Measurements from ENCODE around the gene AUTS2. TPM values are rescaled to one million over a fixed set of nuclear protein-coding genes. Genes with fewer than 3 reads are reported as not detected.

The AUTS2 gene
- total RNA-seq, 1 donor from 2014 or later = 125 TPM

DNA sequence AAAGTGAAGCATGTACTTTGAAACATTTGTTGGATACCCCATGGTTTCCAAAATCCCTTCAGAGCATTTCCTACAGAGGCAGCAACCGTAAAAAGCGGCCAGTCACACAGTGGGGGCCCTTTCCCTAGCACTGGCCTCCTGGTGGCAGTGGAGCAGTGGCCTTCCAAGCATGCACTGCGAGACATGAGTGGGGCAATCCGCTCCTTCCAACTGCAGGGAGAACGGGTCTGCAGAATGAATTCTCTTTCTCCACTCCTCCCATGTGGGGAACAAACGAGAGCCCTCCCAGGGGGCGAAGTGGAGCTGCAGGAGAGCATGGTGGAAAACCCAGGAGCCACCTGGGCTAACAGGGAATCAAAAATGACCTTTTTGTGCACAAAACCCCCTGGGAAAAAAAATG is 990.7 kb downstream of the AUTS2 start:
- Mint-ChIP-seq H3K9me3 (ENCODE audit: low read depth) (no peaks in the 10 kb centered on the region), H3K27ac (no peak overlapping the region), H3K4me1 (ENCODE audit: low read depth) (peaks cover 8% of the 10 kb centered on the region), H3K27me3 (peaks cover 33% of the 10 kb centered on the region), H3K4me3 (ENCODE audit: low read depth) (no peak overlapping the region), H3K36me3 (ENCODE audit: insufficient read depth) (no peaks in the 10 kb centered on the region)
- TF ChIP-seq, protein P1, sequence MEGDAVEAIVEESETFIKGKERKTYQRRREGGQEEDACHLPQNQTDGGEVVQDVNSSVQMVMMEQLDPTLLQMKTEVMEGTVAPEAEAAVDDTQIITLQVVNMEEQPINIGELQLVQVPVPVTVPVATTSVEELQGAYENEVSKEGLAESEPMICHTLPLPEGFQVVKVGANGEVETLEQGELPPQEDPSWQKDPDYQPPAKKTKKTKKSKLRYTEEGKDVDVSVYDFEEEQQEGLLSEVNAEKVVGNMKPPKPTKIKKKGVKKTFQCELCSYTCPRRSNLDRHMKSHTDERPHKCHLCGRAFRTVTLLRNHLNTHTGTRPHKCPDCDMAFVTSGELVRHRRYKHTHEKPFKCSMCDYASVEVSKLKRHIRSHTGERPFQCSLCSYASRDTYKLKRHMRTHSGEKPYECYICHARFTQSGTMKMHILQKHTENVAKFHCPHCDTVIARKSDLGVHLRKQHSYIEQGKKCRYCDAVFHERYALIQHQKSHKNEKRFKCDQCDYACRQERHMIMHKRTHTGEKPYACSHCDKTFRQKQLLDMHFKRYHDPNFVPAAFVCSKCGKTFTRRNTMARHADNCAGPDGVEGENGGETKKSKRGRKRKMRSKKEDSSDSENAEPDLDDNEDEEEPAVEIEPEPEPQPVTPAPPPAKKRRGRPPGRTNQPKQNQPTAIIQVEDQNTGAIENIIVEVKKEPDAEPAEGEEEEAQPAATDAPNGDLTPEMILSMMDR (IDR thresholded peaks at IDR 0.05; ENCODE audit: unreplicated experiment) = no peak
- DNase-seq (ENCODE audit: low spot score, unreplicated experiment) = no peak

DNA sequence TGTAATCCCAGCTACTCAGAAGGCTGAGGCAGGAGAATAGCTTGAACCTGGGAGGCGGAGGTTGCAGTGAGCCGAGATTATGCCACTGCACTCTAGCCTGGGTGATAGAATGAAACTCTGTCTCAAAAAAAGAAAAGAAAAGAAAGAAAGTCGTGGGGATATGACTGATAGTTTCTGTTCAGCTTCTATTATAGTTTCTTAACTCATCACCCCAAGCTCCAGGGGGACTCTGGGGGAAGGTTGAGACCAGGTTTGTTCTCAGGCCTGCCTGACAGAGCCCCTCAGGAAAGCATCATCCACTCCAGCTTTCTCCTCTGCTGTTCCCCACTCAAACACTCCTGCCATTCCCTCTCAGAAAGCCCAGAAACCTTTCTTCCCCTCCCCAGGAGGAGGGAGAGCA is 991.3 kb downstream of the AUTS2 start:
- Mint-ChIP-seq H3K36me3 (ENCODE audit: insufficient read depth) (no peaks in the 10 kb centered on the region), H3K4me1 (ENCODE audit: low read depth) (peaks cover 4% of the 10 kb centered on the region), H3K4me3 (ENCODE audit: low read depth) (no peak overlapping the region), H3K27ac (no peak overlapping the region), H3K9me3 (ENCODE audit: low read depth) (no peaks in the 10 kb centered on the region), H3K27me3 (peaks cover 39% of the 10 kb centered on the region)
- DNase-seq (ENCODE audit: low spot score, unreplicated experiment) = no peak
- TF ChIP-seq, protein P1 (IDR thresholded peaks at IDR 0.05; ENCODE audit: unreplicated experiment) = no peak

DNA sequence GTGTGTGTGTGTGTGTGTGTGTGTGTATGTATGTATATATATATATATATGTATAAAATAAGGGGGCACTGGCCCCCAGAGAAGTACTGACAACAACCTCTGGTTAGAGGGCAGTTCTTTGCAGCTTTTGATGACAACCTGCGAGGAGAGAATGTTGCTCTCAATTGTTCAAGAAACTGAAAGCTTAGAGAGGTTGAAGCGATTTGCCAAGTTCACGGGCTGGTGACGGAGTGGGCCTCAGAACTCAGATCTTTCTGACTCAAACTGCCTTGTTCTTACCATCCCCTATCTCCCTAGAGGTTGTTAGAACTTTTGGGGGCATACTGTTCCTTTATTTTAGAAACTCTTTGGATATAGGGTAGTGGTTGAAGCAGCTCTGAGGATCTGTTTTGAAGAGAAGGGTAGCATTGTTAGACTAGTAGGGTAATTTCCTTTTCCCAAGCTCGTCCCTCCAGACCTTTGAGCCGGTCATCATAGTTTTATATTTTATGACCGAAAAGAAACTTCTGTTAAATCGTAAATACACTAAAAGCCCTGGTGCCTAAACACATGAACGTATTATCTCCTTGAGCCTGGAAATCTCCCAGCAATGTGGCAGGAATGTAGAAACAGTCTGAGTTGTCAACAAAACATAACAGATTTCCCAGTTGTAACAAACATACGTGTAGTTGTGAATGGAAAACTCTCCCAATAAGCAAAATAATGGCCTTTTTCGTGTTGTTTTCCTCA is 992.0 kb downstream of the AUTS2 start:
- Mint-ChIP-seq H3K9me3 (ENCODE audit: low read depth) (no peaks in the 10 kb centered on the region), H3K36me3 (ENCODE audit: insufficient read depth) (no peaks in the 10 kb centered on the region), H3K27ac (no peak overlapping the region), H3K4me3 (ENCODE audit: low read depth) (no peak overlapping the region), H3K4me1 (ENCODE audit: low read depth) (no peaks in the 10 kb centered on the region), H3K27me3 (peaks cover 46% of the 10 kb centered on the region)
- TF ChIP-seq, protein P1 (IDR thresholded peaks at IDR 0.05; ENCODE audit: unreplicated experiment) = no peak
- DNase-seq (ENCODE audit: low spot score, unreplicated experiment) = no peak

DNA sequence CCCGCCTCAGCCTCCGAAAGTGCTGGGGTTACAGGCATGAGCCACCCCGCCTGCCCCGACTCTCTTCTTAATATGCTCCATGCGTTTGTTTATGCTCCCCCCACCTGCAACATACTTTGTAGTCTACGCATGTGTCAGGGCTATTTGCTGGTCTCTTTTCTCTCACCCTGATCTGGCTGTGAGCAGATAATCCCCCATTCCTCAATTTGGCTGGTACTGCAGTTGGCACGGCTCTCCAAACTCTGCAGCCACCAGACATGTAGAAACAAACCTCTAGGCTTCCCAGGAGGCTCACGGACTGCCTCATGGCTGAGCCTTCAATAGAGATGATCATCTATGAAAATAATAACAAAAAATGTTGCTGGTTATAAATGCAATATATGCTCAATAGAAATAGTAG is 993.4 kb downstream of the AUTS2 start:
- TF ChIP-seq, protein P1 (IDR thresholded peaks at IDR 0.05; ENCODE audit: unreplicated experiment) = no peak
- no peak for DNase-seq (ENCODE audit: low spot score, unreplicated experiment)
- no peaks in the 10 kb centered on the region for H3K4me1 Mint-ChIP-seq (ENCODE audit: low read depth)
- H3K4me3 Mint-ChIP-seq (ENCODE audit: low read depth) = no peak overlapping the region
- H3K9me3 Mint-ChIP-seq (ENCODE audit: low read depth) = no peaks in the 10 kb centered on the region
- H3K27me3 Mint-ChIP-seq = peaks cover 54% of the 10 kb centered on the region
- H3K36me3 Mint-ChIP-seq (ENCODE audit: insufficient read depth) = no peaks in the 10 kb centered on the region
- no peak overlapping the region for H3K27ac Mint-ChIP-seq

DNA sequence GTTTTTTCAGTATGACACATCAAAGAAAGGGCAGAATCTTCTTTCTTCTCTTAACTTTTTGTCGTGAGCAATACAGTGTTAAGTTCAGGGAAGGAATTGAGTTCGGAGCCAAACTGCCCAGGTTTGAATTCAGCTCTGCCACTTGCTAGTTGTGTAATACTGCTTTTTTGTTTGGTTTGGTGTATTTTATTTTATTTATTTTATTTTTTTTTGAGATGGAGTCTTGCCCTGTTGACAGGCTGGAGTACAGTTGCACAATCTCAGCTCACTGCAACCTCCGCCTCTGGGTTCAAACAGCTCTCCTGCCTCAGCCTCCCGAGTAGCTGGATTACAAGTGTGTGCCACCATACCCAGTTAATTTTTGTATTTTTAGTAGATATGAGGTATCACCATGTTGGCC is 993.9 kb downstream of the AUTS2 start:
- Mint-ChIP-seq H3K4me1 (ENCODE audit: low read depth) (no peaks in the 10 kb centered on the region), H3K27ac (no peak overlapping the region), H3K9me3 (ENCODE audit: low read depth) (no peaks in the 10 kb centered on the region), H3K4me3 (ENCODE audit: low read depth) (no peak overlapping the region), H3K36me3 (ENCODE audit: insufficient read depth) (no peaks in the 10 kb centered on the region), H3K27me3 (peaks cover 54% of the 10 kb centered on the region)
- TF ChIP-seq, protein P1 (IDR thresholded peaks at IDR 0.05; ENCODE audit: unreplicated experiment) = no peak
- DNase-seq (ENCODE audit: low spot score, unreplicated experiment) = no peak
